Measurements from ENCODE around the gene RPL41. TPM values are rescaled to one million over a fixed set of nuclear protein-coding genes. Genes with fewer than 3 reads are reported as not detected.
"Not testable (repeated sequence)": the region's sequence is repeated elsewhere in the genome, so short reads cannot be mapped to it uniquely, and the experiment has no call there.

RPL41 gene
- total RNA-seq: 2,726 TPM
- long read RNA-seq, transcript RPL41-202 (4 exons, 469 nt): minor isoform, 9 of 41 reads
- long read RNA-seq, transcript RPL41-204 (3 exons, 699 nt): major isoform, 16 of 41 reads
- long read RNA-seq, partial matches to known transcripts: 5 of 41 reads
- long read RNA-seq, other reads (novel, unspliced or antisense): 8 of 41 reads

DNA sequence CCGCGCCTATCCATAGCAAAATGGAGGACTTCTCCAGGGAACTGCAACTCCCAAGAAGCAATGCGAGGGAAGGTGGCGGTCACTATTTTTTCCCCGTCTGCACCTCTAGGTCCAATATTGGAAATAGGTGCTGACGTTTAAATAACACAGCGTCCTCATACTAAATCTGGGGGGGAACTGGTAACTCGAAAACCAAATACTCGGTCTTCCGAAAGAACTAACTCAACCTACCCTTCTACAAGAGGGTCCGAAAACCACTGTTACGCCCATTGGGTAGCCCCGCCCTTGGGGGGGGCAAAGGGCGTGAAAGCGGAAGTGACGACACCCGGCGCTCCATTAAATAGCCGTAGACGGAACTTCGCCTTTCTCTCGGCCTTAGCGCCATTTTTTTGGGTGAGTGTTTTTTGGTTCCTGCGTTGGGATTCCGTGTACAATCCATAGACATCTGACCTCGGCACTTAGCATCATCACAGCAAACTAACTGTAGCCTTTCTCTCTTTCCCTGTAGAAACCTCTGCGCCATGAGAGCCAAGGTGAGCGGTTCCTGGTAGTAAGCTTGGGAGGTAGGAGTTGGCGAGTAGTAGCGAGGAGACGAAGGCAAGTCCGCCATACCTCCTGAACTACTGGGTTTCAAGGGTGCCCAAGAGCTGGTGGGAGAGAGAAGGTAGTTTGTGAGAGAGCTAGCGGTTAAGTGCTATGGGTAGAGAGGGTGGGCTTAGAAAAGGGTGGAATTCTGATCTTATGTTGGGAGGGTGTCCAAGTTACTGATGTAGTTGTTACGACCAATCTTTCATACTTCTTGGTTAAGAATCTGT lies at the start of gene RPL41:
Gene RPL41, plus strand, starts transcription at position 367 of the 815 bp plus-strand sequence.
- peak; percentile 94 for DNase-seq
- Histone ChIP-seq H3K36me3 (peaks cover 41% of the 10 kb centered on the region), H3K4me3 (peak within 1 kb of the TSS; percentile 62), H3K27me3 (no peaks in the 10 kb centered on the region), H3K4me1 (peaks cover 19% of the 10 kb centered on the region), H3K27ac (peak within 1 kb of the TSS; percentile 97), H3K9me3 (no peaks in the 10 kb centered on the region)
- peak; percentile 75 for ATAC-seq
- intact Hi-C loops (cut with DNase I): no loop called here
- TF ChIP-seq, protein P1, sequence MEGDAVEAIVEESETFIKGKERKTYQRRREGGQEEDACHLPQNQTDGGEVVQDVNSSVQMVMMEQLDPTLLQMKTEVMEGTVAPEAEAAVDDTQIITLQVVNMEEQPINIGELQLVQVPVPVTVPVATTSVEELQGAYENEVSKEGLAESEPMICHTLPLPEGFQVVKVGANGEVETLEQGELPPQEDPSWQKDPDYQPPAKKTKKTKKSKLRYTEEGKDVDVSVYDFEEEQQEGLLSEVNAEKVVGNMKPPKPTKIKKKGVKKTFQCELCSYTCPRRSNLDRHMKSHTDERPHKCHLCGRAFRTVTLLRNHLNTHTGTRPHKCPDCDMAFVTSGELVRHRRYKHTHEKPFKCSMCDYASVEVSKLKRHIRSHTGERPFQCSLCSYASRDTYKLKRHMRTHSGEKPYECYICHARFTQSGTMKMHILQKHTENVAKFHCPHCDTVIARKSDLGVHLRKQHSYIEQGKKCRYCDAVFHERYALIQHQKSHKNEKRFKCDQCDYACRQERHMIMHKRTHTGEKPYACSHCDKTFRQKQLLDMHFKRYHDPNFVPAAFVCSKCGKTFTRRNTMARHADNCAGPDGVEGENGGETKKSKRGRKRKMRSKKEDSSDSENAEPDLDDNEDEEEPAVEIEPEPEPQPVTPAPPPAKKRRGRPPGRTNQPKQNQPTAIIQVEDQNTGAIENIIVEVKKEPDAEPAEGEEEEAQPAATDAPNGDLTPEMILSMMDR (IDR thresholded peaks at IDR 0.05): no peak

DNA sequence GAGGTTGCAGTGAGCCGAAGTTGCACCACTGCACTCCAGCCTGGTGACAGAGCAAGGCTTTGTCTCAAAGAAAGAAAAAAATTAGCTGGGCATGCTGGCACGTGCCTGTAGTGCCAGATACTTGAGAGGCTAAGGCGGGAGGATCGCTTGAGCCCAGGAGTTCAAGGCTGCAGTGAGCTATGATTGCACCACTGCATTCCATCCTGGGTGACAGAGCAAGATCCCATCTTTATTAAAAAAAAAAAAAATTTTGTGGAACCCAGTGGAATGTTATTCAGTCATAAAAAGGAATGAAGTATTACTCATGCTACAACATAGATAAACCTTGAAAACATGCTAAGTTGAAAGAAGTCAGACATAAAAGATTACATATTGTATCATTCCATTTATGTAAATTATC lies 44.8 kb upstream of the RPL41 start:
- H3K4me1 ChIP-seq: no peaks in the 10 kb centered on the region
- no peak for DNase-seq
- H3K36me3 ChIP-seq: no peaks in the 10 kb centered on the region
- intact Hi-C loops (cut with DNase I): no loop called here
- H3K27me3 ChIP-seq: no peaks in the 10 kb centered on the region
- no peak overlapping the region for H3K4me3 ChIP-seq
- H3K9me3 ChIP-seq: no peaks in the 10 kb centered on the region
- no peak for ATAC-seq
- TF ChIP-seq, protein P1 (IDR thresholded peaks at IDR 0.05): no peak
- H3K27ac ChIP-seq: no peak overlapping the region

DNA sequence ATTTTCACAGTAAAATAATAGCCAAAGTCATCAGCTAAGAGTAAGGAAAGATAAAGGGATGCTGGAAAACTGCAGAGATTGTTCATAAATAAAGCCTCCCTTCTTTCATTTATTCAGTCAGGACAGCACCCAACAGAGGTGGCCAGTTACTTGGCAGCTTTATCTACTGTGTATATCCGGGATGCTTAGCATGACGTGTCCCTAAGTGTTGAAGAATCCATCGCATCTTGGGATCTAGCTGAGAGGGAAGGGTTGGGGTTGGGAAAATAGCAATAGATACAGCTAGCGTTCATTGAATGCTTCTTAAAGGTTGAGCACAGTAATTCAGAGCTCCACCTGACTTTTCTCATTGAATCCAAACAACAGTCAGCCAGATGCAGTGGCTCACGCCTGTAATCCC lies 42.0 kb upstream of the RPL41 start:
- intact Hi-C loops (cut with DNase I): no loop called here
- DNase-seq (no peak), ATAC-seq (no peak)
- Histone ChIP-seq H3K27ac (no peak overlapping the region), H3K27me3 (no peaks in the 10 kb centered on the region), H3K36me3 (no peaks in the 10 kb centered on the region), H3K4me1 (no peaks in the 10 kb centered on the region), H3K9me3 (no peaks in the 10 kb centered on the region), H3K4me3 (no peak overlapping the region)
- TF ChIP-seq, protein P1 (IDR thresholded peaks at IDR 0.05): no peak

DNA sequence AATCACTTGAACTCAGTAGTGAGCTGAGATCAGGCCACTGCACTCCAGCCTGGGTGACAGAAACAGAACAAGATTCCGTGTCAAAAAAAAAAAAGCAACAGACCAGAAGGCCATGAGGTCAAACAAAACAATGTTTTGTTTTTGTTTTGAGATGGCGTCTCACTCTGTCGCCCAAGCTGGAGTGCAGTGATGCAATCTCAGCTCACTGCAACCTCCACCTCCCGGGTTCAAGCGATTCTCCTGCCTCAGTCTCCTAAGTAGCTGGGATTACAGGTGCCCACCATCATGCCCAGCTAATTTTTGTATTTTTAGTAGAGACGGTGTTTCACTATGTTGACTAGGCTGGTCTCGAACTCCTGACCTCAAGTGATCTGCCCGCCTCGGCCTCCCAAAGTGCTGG lies 38.5 kb upstream of the RPL41 start:
- peaks cover 12% of the 10 kb centered on the region for H3K27me3 ChIP-seq
- ATAC-seq; H3K36me3 ChIP-seq; H3K4me1 ChIP-seq; H3K27ac ChIP-seq; DNase-seq; H3K4me3 ChIP-seq; intact Hi-C loops (cut with DNase I); H3K9me3 ChIP-seq: not testable (repeated sequence)

- TF ChIP-seq, protein P1 (IDR thresholded peaks at IDR 0.05): no peak
- ATAC-seq: no peak
- H3K27ac ChIP-seq: peak overlapping the region; percentile 74
Observed at GRCh38 chr12:56078427-56078826, 38.0 kb upstream of the RPL41 start.

More at GRCh38 chr12:56078427-56078826, 38.0 kb upstream of the RPL41 start:
- Histone ChIP-seq H3K4me1 (peaks cover 5% of the 10 kb centered on the region), H3K27me3 (peaks cover 12% of the 10 kb centered on the region), H3K36me3 (no peaks in the 10 kb centered on the region), H3K9me3 (no peaks in the 10 kb centered on the region), H3K4me3 (no peak overlapping the region)
- intact Hi-C loops (cut with DNase I): no loop called here
- no peak for DNase-seq
